NCI-H82 (cell line): ENCODE results near the gene FAM72B.
A peak's percentile ranks its signal among the peaks of the same experiment; 100 is the strongest.
"Not testable (repeated sequence)": the region's sequence is repeated elsewhere in the genome, so short reads cannot be mapped to it uniquely, and the experiment has no call there.

Experiments
- DNase-seq: peaks from one replicate; lab custom pipeline; 2025; lab: John Stamatoyannopoulos, UW

FAM72B gene

GRCh38 chr1:121184290-121185127 is at the start of gene FAM72B, which contains the start of gene SRGAP2C:
TSS of gene FAM72B (minus strand) at chr1:121184340. CDS start at chr1:121183489, 851 bp downstream.
TSS of gene SRGAP2C (plus strand) at chr1:121184975. CDS start at chr1:121187447, 2,472 bp downstream.
- peak; percentile 100 for DNase-seq

- DNase-seq, result not testable (repeated sequence)
Measured at GRCh38 chr1:121232445-121233125, 48.4 kb upstream of the FAM72B start.

DNA sequence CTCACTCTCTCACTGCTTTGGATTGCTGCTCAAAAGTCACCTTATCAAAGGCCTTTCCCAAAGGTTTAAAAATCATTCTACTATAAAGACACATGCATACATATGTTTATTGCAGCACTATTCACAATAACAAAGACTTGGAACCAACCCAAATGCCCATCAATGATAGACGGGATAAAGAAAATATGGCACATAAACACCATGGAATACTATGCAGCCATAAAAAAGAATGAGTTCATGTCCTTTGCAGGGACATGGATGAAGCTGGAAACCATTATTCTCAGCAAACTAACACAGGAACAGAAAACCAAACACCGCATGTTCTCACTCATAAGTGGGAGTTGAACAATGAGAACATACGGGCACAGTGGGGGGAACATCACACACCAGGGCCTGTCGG is 46.5 kb upstream of the FAM72B start:
- not testable (repeated sequence) for DNase-seq

DNA sequence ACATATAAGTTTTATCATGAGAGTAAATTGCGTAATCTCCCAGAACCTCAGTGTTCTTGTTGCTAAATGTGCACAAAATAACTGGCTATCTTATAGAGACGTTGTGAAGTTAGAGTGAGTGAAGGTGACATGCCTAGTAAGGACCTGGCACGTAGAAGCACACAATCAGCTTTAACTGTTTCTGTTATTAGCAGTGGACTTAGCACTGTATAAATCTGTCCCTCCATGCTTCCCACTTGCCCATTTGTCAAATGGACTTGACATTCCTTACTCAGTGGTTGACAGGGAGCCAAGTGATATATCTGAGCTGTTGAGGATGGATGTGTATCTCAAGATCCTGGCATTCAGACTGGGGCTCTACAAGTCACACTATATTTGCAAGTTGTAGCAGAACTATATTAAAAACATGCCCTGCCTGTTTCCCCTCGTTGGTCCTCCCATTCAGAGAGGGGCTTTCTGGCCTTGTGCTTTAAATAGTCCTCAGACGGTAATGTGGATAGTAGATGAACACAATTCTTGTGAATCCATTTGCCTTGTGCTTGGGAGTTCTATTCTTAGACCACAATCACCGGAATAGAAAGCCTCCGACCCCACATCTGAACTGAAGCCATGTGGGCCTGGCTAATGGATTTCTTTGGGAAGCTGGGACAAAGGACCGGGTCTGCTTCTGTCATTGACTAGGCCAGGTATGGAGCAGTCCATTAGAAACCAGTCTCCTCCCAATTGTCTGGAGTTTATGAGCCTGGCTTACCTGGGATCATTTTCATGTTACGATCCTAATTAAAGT is 43.6 kb upstream of the FAM72B start:
- not testable (repeated sequence) for DNase-seq

DNA sequence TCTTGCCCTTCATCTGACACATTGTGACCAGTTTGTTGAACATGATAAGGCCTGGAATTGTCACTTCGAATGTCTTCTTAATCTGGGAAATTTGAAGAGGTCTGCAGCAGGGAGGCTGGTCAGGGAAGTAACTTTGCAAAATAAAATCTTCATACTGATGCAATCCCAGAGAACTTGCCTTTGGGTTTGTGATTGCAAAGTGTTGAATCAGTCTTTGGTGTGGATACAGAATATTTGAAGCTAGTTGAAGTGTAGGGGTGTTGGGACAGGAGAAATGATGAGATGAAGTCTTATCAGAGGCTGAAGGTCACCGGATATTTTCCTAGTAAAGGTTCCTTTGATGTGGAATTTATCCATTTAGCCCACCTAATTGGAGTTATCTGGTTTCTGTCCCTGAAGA is 42.8 kb upstream of the FAM72B start:
- DNase-seq, result not testable (repeated sequence)

GRCh38 chr1:121226295-121226904 is 42.3 kb upstream of the FAM72B start:
- not testable (repeated sequence) for DNase-seq

DNA sequence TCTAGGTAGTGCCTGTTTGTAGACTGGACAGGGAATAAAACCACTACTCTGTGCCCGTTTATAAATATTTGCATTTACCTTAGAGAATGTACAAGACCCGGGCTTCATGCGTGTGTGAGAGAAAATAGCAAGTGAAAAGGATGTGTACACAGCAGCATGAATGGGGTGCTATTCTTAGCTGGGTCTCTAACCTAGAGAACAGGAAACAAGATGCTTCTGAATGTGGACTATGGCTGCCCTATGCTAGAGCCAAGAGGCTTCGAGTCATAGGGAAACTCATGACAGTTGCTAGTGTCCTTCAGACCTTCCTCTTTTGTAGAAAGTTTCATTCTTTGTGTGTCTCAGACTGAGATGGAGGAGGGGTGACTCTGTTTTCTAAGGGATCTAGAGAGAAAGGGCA is 40.6 kb upstream of the FAM72B start:
- DNase-seq, result not testable (repeated sequence)

DNA sequence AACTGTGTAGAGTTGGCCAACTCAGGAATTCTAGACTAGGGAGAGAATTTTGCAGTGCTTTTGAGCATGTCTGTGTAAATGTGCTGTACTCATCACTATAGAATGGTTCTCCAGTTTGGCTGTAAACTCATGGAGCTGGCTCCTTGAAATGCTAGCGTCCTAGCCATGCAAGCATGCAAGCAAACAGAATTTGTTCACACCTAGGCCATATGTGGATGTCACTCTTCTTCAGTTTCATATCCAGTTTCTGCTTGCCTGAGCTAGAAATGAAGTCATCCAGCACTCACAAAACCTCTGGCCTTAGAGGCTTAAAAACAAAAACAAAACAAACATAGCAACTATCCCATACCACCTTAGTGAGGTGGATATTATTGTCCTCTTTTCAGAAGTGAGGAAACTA is 37.6 kb upstream of the FAM72B start:
- not testable (repeated sequence) for DNase-seq

GRCh38 chr1:121216676-121217075 is 32.5 kb upstream of the FAM72B start:
- DNase-seq, result not testable (repeated sequence)

DNA sequence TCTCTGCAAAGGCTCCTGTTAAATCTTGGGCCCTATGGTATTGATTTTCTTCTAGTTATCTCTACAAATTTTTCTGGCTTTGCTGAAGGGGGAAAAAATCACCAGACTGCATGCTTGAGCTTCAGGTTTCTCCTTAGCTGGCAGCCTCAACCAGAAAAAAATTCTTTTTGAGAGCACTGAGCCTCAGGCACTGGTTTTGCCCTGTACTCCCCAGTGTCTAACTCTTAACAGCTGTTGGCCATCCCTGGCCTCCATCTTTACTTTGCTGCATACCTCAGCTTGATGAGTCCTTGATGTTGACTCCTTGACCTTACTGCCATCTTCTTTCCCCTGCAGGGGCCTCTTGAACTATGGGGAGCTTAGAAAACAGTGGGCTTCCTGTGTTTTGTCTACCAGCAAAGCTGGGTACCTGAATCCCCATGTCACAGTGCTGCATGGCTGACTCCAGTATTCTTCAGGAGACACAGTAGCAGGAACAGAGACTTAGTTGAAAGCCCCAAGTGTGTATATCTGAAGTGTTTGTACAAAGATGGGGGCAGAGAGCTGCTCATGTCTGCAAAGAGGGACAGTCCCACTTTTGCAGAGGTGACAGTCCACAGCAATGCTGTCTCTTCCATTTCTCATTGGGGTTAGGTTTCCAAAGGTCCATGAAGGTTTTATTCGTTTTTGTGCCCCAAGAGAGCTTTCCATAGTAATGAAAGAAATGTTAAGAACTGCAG is 31.7 kb upstream of the FAM72B start:
- DNase-seq, result not testable (repeated sequence)

DNA sequence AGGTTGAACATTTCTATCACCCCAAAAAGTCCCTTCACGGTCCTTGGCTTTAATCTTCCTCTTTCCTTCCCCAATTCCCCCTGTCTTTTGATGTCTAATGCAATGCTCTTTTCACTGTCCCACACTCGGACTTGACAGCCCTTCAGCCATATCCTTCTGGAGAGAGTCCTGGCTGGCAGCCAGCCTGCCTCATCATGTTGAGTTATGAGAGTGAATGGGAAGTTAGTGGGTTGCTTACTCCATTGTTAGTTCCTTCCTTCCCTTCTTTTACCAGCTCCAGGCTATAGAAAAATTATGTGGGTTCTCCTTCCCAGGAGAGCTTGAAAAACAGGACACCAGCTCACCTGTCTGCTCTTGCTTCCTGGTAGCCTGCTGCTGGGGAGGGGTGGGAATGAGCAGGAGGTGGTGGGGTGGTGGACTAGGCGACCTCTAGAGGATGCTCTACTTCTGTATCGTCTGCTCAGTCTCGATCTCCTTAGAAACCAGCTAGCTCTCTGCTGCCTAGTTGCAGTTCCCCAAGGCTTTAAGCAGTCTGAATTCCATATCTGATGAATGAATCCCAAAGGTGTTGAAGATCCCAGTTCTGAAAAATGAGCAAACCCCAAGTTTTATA is 30.5 kb upstream of the FAM72B start:
- DNase-seq, result not testable (repeated sequence)

GRCh38 chr1:121213491-121213890 is 29.4 kb upstream of the FAM72B start:
- not testable (repeated sequence) for DNase-seq

DNA sequence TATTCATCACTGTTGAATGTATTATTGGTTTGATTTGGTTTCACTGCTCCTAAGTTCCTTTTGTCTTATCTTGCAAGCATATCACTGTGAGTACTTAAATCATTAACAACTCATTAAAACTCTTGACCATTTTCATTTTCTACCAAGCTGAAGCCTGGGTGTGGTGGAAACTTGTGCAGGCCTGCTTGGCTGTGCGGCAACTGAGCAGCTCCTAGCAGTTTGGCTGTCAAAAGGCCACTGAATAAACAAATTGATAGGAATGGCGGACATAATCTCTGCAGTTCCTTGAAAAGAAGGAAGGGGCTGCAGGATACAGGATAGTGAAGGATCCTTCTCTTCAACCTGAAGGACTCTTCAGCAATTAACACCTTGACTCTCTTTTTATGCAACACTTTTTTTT is 26.6 kb upstream of the FAM72B start:
- not testable (repeated sequence) for DNase-seq

- DNase-seq, result not testable (repeated sequence)
Measured at GRCh38 chr1:121208375-121208774, 24.2 kb upstream of the FAM72B start.

DNA sequence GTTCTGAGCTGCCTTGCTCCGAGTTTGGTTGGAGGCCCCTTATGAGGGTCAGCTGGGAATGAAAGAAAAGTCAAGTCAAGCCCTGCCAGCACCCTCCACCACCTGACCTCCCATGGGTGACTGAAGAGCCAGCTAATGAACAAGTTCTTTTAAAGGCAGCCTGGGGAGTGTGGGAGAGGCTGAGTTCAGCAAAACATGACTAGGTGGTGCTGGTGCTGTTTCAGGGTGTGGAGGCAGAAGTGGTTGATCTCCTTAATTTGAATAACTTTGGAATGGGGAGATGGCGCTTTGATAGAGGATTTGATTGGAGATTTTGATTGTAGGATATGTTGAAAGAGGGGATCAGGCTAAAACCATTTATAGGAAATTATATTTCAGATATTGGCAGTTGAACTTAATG is 23.2 kb upstream of the FAM72B start:
- not testable (repeated sequence) for DNase-seq

DNA sequence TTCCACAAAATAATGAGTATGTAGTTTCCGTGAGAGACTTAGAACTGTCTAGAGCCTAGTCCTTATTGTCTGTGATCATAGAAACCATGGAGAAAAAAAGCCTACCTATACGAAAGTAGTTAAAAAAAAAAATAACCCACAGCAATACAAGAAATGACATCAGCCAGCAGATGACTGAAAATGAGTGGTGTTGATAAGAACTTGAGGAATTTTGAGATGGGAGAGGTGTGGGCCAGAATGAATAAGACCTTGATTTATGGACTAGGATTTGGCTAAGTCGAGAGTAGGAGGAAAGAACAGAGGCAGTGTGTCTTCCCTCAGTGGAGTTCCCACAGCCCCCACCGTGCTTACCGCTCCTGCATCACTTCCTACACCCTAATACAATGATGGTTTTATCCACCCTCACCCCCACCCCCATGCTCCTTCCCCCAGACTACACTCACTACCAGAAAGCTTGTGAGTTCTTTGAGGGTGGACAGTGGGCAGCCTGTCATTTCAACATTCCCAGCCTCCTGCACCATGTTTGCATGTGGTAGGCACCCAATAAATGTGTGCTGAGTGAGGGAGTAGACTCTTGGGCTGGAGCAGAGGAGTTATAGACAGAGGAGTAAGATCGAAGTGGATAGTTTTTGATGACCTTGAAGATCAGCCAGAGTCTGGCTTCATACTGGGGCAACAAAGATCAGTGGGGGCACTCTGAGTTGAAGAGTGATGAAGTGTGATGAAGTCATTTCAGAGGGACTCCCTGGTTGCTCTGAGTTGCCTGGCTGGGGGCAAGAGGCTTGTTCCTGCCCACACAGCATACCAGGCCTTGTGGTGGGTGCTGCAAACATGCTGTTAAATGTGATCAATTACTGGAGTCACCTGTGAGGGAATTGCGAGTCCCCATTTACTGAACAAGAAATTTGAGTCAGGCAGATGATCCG is 21.9 kb upstream of the FAM72B start:
- not testable (repeated sequence) for DNase-seq

DNA sequence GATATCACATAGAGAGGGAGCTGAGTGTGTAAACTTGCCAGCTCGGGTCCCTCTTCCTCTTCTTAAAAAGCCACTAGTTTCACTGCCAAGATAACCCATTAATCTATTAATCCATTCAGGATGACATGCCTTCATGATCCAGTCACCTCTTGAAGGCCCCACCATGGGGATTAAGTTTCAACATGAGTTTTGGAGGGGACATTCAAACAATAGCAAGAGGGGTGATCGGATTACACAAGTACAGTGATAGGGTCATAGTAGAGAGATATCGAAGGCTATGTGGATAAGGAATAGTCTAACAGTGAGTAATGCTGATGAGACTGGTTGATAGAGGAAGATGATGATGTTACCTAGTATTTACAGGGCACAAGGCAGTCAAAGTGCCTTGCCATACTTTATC is 18.8 kb upstream of the FAM72B start:
- not testable (repeated sequence) for DNase-seq

DNA sequence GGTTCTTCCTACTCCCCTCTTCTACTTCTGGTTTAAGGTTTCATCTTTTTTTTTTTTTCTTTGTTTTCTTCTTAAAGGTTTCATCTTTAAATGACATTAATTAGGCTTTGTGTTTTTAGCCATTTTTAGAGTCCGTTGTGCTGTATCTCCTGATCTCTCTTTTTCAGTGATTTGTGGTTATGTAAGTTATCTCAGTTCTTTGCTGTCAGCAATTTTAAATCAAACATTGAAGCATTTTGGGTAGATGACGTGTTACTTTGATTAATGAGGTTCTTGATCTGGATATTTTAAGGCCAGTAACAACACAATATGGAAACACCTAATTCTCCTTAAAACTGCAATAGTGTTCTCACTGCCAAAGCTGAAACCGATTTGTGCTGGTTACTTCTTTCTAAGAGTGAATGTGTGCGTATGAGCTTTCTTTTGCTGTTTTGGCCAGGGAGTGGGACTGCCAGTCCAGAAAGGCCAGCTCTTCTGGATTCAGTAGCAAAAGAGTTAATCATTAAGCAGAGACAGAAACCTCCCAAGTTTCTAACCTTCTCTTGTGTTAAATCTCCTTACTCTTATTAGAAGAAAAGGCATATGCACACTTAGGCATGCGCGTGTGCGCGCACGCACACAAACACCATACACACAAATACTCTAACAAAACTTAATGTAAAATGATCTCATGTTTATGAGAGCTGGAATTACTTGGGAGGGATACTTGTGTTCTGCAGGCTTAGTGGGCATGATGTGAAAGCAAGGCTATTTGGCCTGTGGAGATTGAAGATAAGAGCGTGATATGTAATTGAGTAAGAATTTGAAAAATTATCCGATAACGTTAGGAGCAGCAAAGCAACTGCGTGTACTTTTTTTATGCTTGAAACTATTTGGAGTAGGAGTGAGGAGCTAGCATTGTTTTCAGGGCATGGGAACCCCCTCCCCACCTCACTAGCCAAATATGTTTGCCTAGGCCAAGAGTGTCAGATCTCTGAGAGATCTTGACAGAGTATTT is 17.1 kb upstream of the FAM72B start:
- not testable (repeated sequence) for DNase-seq
